ENCODE measurements around the gene ALX4. TPM values are rescaled to one million over a fixed set of nuclear protein-coding genes. Genes with fewer than 3 reads are reported as not detected.

Gene ALX4
- total RNA-seq, 2 donors from 2014 or later = 0.17 to 0.36 TPM

GRCh38 chr11:44279483-44279882, 30.5 kb downstream of the ALX4 start:
- intact Hi-C loops (cut with DNase I) = no loop called here
- H3K27me3 ChIP-seq (replicated peaks; ENCODE audit: insufficient read depth) = no peaks in the 10 kb centered on the region

DNA sequence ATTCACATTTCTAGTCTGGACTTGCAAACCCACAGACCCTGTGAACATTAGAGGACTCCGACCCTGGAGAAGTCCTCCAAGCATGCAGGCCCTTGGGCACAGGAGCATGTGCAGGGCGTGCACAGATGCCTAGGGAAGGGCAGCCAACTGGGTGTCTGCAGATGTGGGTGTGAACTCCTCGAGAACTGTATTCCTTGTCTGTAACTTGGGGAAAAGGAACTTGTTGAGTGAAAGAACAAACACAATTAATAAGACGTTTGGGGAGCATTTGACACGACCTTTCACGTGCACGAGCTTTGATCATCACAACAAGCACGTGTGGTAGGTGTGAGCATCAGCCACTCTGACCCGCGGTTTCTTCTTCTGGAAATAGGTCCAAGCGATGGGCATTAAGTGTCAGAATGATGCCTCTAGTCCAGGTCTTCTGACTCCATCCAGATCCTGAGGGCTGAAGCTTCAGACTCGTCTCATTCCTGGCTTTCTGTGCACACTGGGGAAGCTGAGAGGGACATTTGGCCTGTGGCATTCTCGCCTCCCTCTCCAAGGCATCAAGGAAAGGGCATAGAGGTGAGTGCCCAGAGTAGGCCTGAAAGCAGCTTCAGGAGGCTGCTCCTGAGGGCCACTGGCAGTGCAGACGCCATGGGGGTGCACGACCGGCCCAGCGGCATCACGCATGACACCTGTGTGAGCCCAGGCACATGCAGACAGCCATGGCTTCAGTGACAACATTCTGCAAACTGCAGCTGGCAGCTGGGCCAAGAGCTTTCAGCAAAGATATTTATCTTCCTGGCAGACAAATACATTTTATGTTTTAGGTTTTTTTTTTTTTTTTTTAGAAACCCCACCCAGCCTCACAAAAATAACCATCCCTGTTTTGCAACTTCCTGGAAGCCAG, 32.5 kb downstream of the ALX4 start:
- Histone ChIP-seq H3K4me3 (no peak overlapping the region), H3K4me1 (replicated peaks) (no peaks in the 10 kb centered on the region), H3K27ac (no peak overlapping the region), H3K36me3 (no peaks in the 10 kb centered on the region), H3K9me3 (no peaks in the 10 kb centered on the region), H3K27me3 (replicated peaks; ENCODE audit: insufficient read depth) (no peaks in the 10 kb centered on the region)
- TF ChIP-seq CTCF (IDR thresholded peaks at IDR 0.05) (no peak), POLR2A (IDR thresholded peaks at IDR 0.05) (no peak), POLR2AphosphoS5 (IDR thresholded peaks at IDR 0.05) (no peak)
- no peak for DNase-seq (ENCODE audit: low spot score)
- intact Hi-C loops (cut with DNase I) = no loop called here
- WGBS = 73% methylated on average over 18 of the region's 18 CpGs

More at GRCh38 chr11:44279483-44279882, 30.5 kb downstream of the ALX4 start:
- TF ChIP-seq POLR2AphosphoS5 (IDR thresholded peaks at IDR 0.05) = no peak
- TF ChIP-seq POLR2A (IDR thresholded peaks at IDR 0.05) = no peak
- TF ChIP-seq CTCF (IDR thresholded peaks at IDR 0.05) = no peak
- H3K9me3 ChIP-seq = no peaks in the 10 kb centered on the region
- WGBS = 85% methylated on average over 6 of the region's 6 CpGs
- no peaks in the 10 kb centered on the region for H3K4me1 ChIP-seq (replicated peaks)
- H3K4me3 ChIP-seq = no peak overlapping the region
- H3K36me3 ChIP-seq = no peaks in the 10 kb centered on the region
- H3K27ac ChIP-seq = no peak overlapping the region
- DNase-seq (ENCODE audit: low spot score) = no peak

DNA sequence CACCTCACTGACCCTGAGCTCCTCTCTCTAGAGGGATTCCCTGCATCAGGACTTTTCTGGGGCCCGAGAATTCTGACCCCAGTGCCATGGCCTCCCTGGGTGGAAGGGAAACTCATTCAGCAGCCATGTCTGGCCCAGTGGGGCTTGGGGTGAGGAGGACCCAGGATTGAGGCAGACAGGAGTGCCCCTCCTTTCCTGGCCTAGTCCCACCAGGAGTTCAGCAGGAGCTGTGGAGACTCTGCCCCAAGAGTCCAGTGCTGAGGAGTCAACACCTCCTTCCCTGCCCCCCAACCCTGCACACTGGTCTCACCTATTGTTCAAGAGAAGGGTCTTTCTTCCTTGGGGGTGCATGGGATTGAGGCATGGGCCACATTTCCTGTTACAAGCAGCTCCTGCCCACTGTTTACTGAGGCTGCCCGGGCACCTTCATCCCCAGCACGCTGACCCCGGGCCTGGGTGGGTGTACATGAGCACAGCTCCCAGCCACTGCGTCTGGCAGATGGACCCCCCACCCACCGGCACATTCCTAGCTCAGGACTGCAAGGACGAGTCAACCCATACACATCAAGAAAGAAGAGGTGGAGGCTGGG, 33.9 kb downstream of the ALX4 start:
- intact Hi-C loops (cut with DNase I) = no loop called here
- Histone ChIP-seq H3K9me3 (no peaks in the 10 kb centered on the region), H3K27ac (no peak overlapping the region), H3K4me3 (no peak overlapping the region), H3K4me1 (replicated peaks) (no peaks in the 10 kb centered on the region), H3K27me3 (replicated peaks; ENCODE audit: insufficient read depth) (no peaks in the 10 kb centered on the region), H3K36me3 (no peaks in the 10 kb centered on the region)
- TF ChIP-seq CTCF (IDR thresholded peaks at IDR 0.05) (no peak), POLR2A (IDR thresholded peaks at IDR 0.05) (no peak), POLR2AphosphoS5 (IDR thresholded peaks at IDR 0.05) (no peak)
- WGBS = 94% methylated on average over 7 of the region's 7 CpGs
- DNase-seq (ENCODE audit: low spot score) = no peak

- TF ChIP-seq POLR2AphosphoS5 (IDR thresholded peaks at IDR 0.05) (no peak), POLR2A (IDR thresholded peaks at IDR 0.05) (no peak), CTCF (IDR thresholded peaks at IDR 0.05) (no peak)
- WGBS = 96% methylated on average over 10 of the region's 10 CpGs
- no peaks in the 10 kb centered on the region for H3K4me1 ChIP-seq (replicated peaks)
- intact Hi-C loops (cut with DNase I) = no loop called here
- H3K4me3 ChIP-seq = no peak overlapping the region
- H3K36me3 ChIP-seq = no peaks in the 10 kb centered on the region
- no peak overlapping the region for H3K27ac ChIP-seq
- no peaks in the 10 kb centered on the region for H3K27me3 ChIP-seq (replicated peaks; ENCODE audit: insufficient read depth)
- no peaks in the 10 kb centered on the region for H3K9me3 ChIP-seq
- no peak for DNase-seq (ENCODE audit: low spot score)
These were observed 34.7 kb downstream of the ALX4 start for GRCh38 chr11:44275241-44275640.
